SK-N-SH treated with all-trans-retinoic acid at 6 μM for 48 hours (cell line): ENCODE results near the gene APBB1IP.
"Not testable (repeated sequence)": the region's sequence is repeated elsewhere in the genome, so short reads cannot be mapped to it uniquely, and the experiment has no call there.

ENCODE experiments used
- ARNTL ChIP-seq: fragments of 450-650 bp; formaldehyde crosslinking; IDR thresholded peaks from 2 replicates; pipeline ENCODE4 v1.5.0; 2020; ENCODE audit warnings: low read depth, mild to moderate bottlenecking, moderate library complexity, borderline replicate concordance
- CREB5 ChIP-seq: fragments of 250-450 bp; sonication (Bioruptor Pico); IDR thresholded peaks from 2 replicates; pipeline ENCODE4 v1.5.1; 2020; ENCODE audit warnings: low read depth, mild to moderate bottlenecking, moderate library complexity
- CSRNP3 ChIP-seq: fragments of 250-450 bp; sonication (Bioruptor Pico); IDR thresholded peaks from 2 replicates; pipeline ENCODE4 v1.5.1; 2021; ENCODE audit warnings: mild to moderate bottlenecking, moderate library complexity
- ESRRG ChIP-seq: fragments of 250-450 bp; sonication (Bioruptor Pico); IDR thresholded peaks from 2 replicates; pipeline ENCODE4 v1.6.1; 2021; ENCODE audit warnings: mild to moderate bottlenecking
- GLIS3 ChIP-seq: fragments of 250-450 bp; sonication (Bioruptor Pico); IDR thresholded peaks from 2 replicates; pipeline ENCODE4 v1.5.0; 2020; ENCODE audit warnings: mild to moderate bottlenecking, moderate library complexity
- OSR1 ChIP-seq: fragments of 250-450 bp; sonication (Bioruptor Pico); IDR thresholded peaks from 2 replicates; pipeline ENCODE4 v1.8.0; 2022; ENCODE audit warnings: moderate library complexity, mild to moderate bottlenecking, inconsistent platforms
- RARB ChIP-seq: fragments of 250-450 bp; sonication (Bioruptor Pico); IDR thresholded peaks from 2 replicates; pipeline ENCODE4 v1.8.0; 2021; ENCODE audit warnings: mild to moderate bottlenecking, moderate library complexity
- TOX ChIP-seq: fragments of 250-450 bp; sonication (Bioruptor Pico); IDR thresholded peaks from 2 replicates; pipeline ENCODE4 v1.8.0; 2021; ENCODE audit warnings: mild to moderate bottlenecking, moderate library complexity, borderline replicate concordance
- TSHZ2 ChIP-seq: fragments of 250-450 bp; sonication (Bioruptor Pico); IDR thresholded peaks from 2 replicates; pipeline ENCODE4 v1.5.0; 2020; ENCODE audit warnings: mild to moderate bottlenecking, moderate library complexity
- ZC3H10 ChIP-seq: fragments of 250-450 bp; sonication (Bioruptor Pico); IDR thresholded peaks from 2 replicates; pipeline ENCODE4 v1.5.1; 2021; ENCODE audit warnings: mild to moderate bottlenecking, moderate library complexity
- ZFP3 ChIP-seq: fragments of 250-450 bp; sonication (Bioruptor Pico); IDR thresholded peaks from 2 replicates; pipeline ENCODE4 v1.5.0; 2020; ENCODE audit warnings: mild to moderate bottlenecking, moderate library complexity
- TF ChIP-seq, protein P1 (sequence below): fragments of 250-450 bp; sonication (Bioruptor Pico); IDR thresholded peaks from 2 replicates; pipeline ENCODE4 v1.8.0; 2021; ENCODE audit warnings: low read depth, mild to moderate bottlenecking, moderate library complexity, borderline replicate concordance
- TF ChIP-seq, protein P2 (sequence below): fragments of 250-450 bp; sonication (Bioruptor Pico); IDR thresholded peaks from 2 replicates; pipeline ENCODE4 v1.8.0; 2020; ENCODE audit warnings: mild to moderate bottlenecking, moderate library complexity, borderline replicate concordance

GRCh38 chr10:26398353-26398752, 39.8 kb upstream of the APBB1IP start:
- not testable (repeated sequence) for TF ChIP-seq TSHZ2 (CRISPR knock-in tag); TOX (CRISPR knock-in tag); OSR1; CSRNP3 (CRISPR knock-in tag); ZFP3 (CRISPR knock-in tag); CREB5; ARNTL; RARB (CRISPR knock-in tag); ZC3H10 (CRISPR knock-in tag); ESRRG; GLIS3 (CRISPR knock-in tag)
- TF ChIP-seq, protein P1, sequence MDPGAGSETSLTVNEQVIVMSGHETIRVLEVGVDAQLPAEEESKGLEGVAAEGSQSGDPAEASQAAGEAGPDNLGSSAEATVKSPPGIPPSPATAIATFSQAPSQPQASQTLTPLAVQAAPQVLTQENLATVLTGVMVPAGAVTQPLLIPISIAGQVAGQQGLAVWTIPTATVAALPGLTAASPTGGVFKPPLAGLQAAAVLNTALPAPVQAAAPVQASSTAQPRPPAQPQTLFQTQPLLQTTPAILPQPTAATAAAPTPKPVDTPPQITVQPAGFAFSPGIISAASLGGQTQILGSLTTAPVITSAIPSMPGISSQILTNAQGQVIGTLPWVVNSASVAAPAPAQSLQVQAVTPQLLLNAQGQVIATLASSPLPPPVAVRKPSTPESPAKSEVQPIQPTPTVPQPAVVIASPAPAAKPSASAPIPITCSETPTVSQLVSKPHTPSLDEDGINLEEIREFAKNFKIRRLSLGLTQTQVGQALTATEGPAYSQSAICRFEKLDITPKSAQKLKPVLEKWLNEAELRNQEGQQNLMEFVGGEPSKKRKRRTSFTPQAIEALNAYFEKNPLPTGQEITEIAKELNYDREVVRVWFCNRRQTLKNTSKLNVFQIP (CRISPR knock-in tag) = not testable (repeated sequence)
- TF ChIP-seq, protein P2, sequence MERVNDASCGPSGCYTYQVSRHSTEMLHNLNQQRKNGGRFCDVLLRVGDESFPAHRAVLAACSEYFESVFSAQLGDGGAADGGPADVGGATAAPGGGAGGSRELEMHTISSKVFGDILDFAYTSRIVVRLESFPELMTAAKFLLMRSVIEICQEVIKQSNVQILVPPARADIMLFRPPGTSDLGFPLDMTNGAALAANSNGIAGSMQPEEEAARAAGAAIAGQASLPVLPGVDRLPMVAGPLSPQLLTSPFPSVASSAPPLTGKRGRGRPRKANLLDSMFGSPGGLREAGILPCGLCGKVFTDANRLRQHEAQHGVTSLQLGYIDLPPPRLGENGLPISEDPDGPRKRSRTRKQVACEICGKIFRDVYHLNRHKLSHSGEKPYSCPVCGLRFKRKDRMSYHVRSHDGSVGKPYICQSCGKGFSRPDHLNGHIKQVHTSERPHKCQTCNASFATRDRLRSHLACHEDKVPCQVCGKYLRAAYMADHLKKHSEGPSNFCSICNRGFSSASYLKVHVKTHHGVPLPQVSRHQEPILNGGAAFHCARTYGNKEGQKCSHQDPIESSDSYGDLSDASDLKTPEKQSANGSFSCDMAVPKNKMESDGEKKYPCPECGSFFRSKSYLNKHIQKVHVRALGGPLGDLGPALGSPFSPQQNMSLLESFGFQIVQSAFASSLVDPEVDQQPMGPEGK (CRISPR knock-in tag) = not testable (repeated sequence)
